WTC11 (cell line): ENCODE results near the gene ZNF236. TPM values are rescaled to one million over a fixed set of nuclear protein-coding genes. Genes with fewer than 3 reads are reported as not detected.

ENCODE experiments used
- ATAC-seq: fragments of 200-7000 bp; cut with Tn5 transposase; 2 replicates; pipeline ENCODE4 v1.10.0; 2021; ENCODE audit warnings: mild to moderate bottlenecking, moderate library complexity
- CTCF ChIA-PET: fragments of 300-600 bp; sonication (Branson Sonifier 250); formaldehyde crosslinking; loops from one replicate; lab custom pipeline; 2021; ENCODE audit warnings: antibody characterized with exemption; lab: Charles Lee
- POLR2A ChIA-PET: fragments of 350-600 bp; sonication (Branson Sonifier 250); formaldehyde crosslinking; loops from one replicate; lab custom pipeline; 2021; ENCODE audit warnings: antibody characterized with exemption; lab: Charles Lee
- DNase-seq: peaks from one replicate; pipeline ENCODE4 v3.0.0; 2021; ENCODE audit warnings: low spot score
- H3K27ac Mint-ChIP-seq: 2 replicates; pipeline ENCODE4 v1.8.0; 2021; ENCODE audit warnings: mixed read lengths
- H3K27me3 Mint-ChIP-seq: 2 replicates; pipeline ENCODE4 v1.8.0; 2021; ENCODE audit warnings: low read depth, mild to moderate bottlenecking, moderate library complexity, mixed read lengths
- H3K36me3 Mint-ChIP-seq: 2 replicates; pipeline ENCODE4 v1.8.0; 2021; ENCODE audit warnings: mixed read lengths
- H3K4me1 Mint-ChIP-seq: 2 replicates; pipeline ENCODE4 v1.8.0; 2022; ENCODE audit warnings: mixed read lengths
- H3K4me3 Mint-ChIP-seq: 2 replicates; pipeline ENCODE4 v1.8.0; 2021; ENCODE audit warnings: mild to moderate bottlenecking, moderate library complexity, mixed read lengths
- H3K9me3 Mint-ChIP-seq: 2 replicates; pipeline ENCODE4 v1.8.0; 2021; ENCODE audit warnings: mixed read lengths
- ATF6 ChIP-seq: sonication (generic); formaldehyde crosslinking; IDR thresholded peaks from 2 replicates; pipeline ENCODE4 v1.8.1; 2023; ENCODE audit warnings: mild to moderate bottlenecking, missing genetic modification reagents
- E2F4 ChIP-seq: sonication (generic); formaldehyde crosslinking; IDR thresholded peaks from 2 replicates; pipeline ENCODE4 v1.8.1; 2022; ENCODE audit warnings: low read depth, mild to moderate bottlenecking, moderate library complexity, missing genetic modification reagents, borderline replicate concordance
- E2F5 ChIP-seq: sonication (generic); formaldehyde crosslinking; IDR thresholded peaks from 2 replicates; pipeline ENCODE4 v1.8.1; 2022; ENCODE audit warnings: mild to moderate bottlenecking, moderate library complexity, missing genetic modification reagents
- EMX1 ChIP-seq: fragments of 250-450 bp; sonication (Bioruptor Pico); IDR thresholded peaks from 2 replicates; pipeline ENCODE4 v1.8.0; 2021; ENCODE audit warnings: mild to moderate bottlenecking
- ERG ChIP-seq: fragments of 250-450 bp; sonication (Bioruptor Pico); IDR thresholded peaks from 2 replicates; pipeline ENCODE4 v1.8.0; 2021; ENCODE audit warnings: mild to moderate bottlenecking
- ETV6 ChIP-seq: sonication (generic); formaldehyde crosslinking; IDR thresholded peaks from 2 replicates; pipeline ENCODE4 v1.8.1; 2022; ENCODE audit warnings: mild to moderate bottlenecking, missing genetic modification reagents
- FOXP1 ChIP-seq: sonication (generic); formaldehyde crosslinking; IDR thresholded peaks from 2 replicates; pipeline ENCODE4 v1.8.0; 2022; ENCODE audit warnings: missing genetic modification reagents, mild to moderate bottlenecking, moderate library complexity, borderline replicate concordance
- MAX ChIP-seq: sonication (generic); formaldehyde crosslinking; IDR thresholded peaks from 2 replicates; pipeline ENCODE4 v1.8.0; 2022; ENCODE audit warnings: mild to moderate bottlenecking, missing genetic modification reagents
- MLX ChIP-seq: sonication (generic); formaldehyde crosslinking; IDR thresholded peaks from 2 replicates; pipeline ENCODE4 v1.8.1; 2023; ENCODE audit warnings: mild to moderate bottlenecking, missing genetic modification reagents, moderate library complexity
- MXD4 ChIP-seq: fragments of 250-450 bp; sonication (Bioruptor Pico); IDR thresholded peaks from 2 replicates; pipeline ENCODE4 v1.8.0; 2021; ENCODE audit warnings: mild to moderate bottlenecking, moderate library complexity, borderline replicate concordance
- NFATC4 ChIP-seq: fragments of 250-450 bp; sonication (Bioruptor Pico); IDR thresholded peaks from 2 replicates; pipeline ENCODE4 v1.9.0; 2021; ENCODE audit warnings: mild to moderate bottlenecking
- NR1H2 ChIP-seq: sonication (generic); formaldehyde crosslinking; IDR thresholded peaks from 2 replicates; pipeline ENCODE4 v1.9.0; 2021; ENCODE audit warnings: mild to moderate bottlenecking, moderate library complexity, missing genetic modification reagents
- NR2C2 ChIP-seq: sonication (generic); formaldehyde crosslinking; IDR thresholded peaks from 2 replicates; pipeline ENCODE4 v1.8.0; 2022; ENCODE audit warnings: mild to moderate bottlenecking, missing genetic modification reagents
- RELA ChIP-seq: sonication (generic); formaldehyde crosslinking; IDR thresholded peaks from 2 replicates; pipeline ENCODE4 v1.8.1; 2022; ENCODE audit warnings: missing genetic modification reagents, mild to moderate bottlenecking, borderline replicate concordance
- SOX15 ChIP-seq: fragments of 250-450 bp; sonication (Bioruptor Pico); IDR thresholded peaks from 2 replicates; pipeline ENCODE4 v1.9.0; 2021; ENCODE audit warnings: mild to moderate bottlenecking
- TCF7 ChIP-seq: sonication (generic); formaldehyde crosslinking; IDR thresholded peaks from 2 replicates; pipeline ENCODE4 v1.8.0; 2022; ENCODE audit warnings: mild to moderate bottlenecking, low read depth, missing genetic modification reagents, moderate library complexity
- TEAD4 ChIP-seq: sonication (generic); formaldehyde crosslinking; IDR thresholded peaks from 2 replicates; pipeline ENCODE4 v1.8.0; 2022; ENCODE audit warnings: mild to moderate bottlenecking, missing genetic modification reagents
- ZBTB43 ChIP-seq: sonication (generic); formaldehyde crosslinking; IDR thresholded peaks from 2 replicates; pipeline ENCODE4 v1.8.1; 2023; ENCODE audit warnings: mild to moderate bottlenecking, missing genetic modification reagents
- ZNF138 ChIP-seq: sonication (generic); formaldehyde crosslinking; conservative IDR thresholded peaks from 2 replicates; pipeline ENCODE4 v1.8.1; 2022; ENCODE audit warnings: mild to moderate bottlenecking, moderate library complexity, missing genetic modification reagents
- ZNF232 ChIP-seq: sonication (generic); formaldehyde crosslinking; IDR thresholded peaks from 2 replicates; pipeline ENCODE4 v1.8.0; 2022; ENCODE audit warnings: mild to moderate bottlenecking, missing genetic modification reagents
- ZNF281 ChIP-seq: sonication (generic); formaldehyde crosslinking; IDR thresholded peaks from 2 replicates; pipeline ENCODE4 v1.8.0; 2023; ENCODE audit warnings: mild to moderate bottlenecking, missing genetic modification reagents
- total RNA-seq: library from RNA; stranded (reverse); gene quantifications from 3 replicates; pipeline ENCODE4 v1.2.3, GENCODE V29; 2021

ZNF236 gene
- total RNA-seq, 1 experiment from 2014 or later: 19.9 TPM

GRCh38 chr18:76936877-76937276 lies 114.5 kb downstream of the ZNF236 start (continued):
- TF ChIP-seq ZBTB43 (CRISPR knock-in tag): no peak

- Mint-ChIP-seq H3K36me3 (peaks cover 18% of the 10 kb centered on the region), H3K9me3 (no peaks in the 10 kb centered on the region), H3K27me3 (no peaks in the 10 kb centered on the region), H3K27ac (no peak overlapping the region), H3K4me3 (no peak overlapping the region), H3K4me1 (no peaks in the 10 kb centered on the region)
- TF ChIP-seq ETV6 (CRISPR knock-in tag) (no peak), NR1H2 (CRISPR knock-in tag) (no peak), E2F5 (no peak), ZNF232 (no peak), TCF7 (CRISPR knock-in tag) (no peak), MXD4 (no peak), NFATC4 (no peak), SOX15 (CRISPR knock-in tag) (no peak), ERG (CRISPR knock-in tag) (no peak), TEAD4 (CRISPR knock-in tag) (no peak), EMX1 (CRISPR knock-in tag) (no peak), RELA (CRISPR knock-in tag) (no peak), ATF6 (no peak), MLX (CRISPR knock-in tag) (no peak), E2F4 (CRISPR knock-in tag) (no peak), ZNF281 (no peak), FOXP1 (no peak), ZNF138 (CRISPR knock-in tag) (no peak), NR2C2 (no peak), MAX (no peak)
- ChIA-PET POLR2A (no interaction called here), CTCF (no interaction called here)
- ATAC-seq (no peak), DNase-seq (no peak)
Observed at GRCh38 chr18:76937597-76937996, 115.2 kb downstream of the ZNF236 start.
